ENCODE data around the gene NDC1.

NDC1 gene

DNA sequence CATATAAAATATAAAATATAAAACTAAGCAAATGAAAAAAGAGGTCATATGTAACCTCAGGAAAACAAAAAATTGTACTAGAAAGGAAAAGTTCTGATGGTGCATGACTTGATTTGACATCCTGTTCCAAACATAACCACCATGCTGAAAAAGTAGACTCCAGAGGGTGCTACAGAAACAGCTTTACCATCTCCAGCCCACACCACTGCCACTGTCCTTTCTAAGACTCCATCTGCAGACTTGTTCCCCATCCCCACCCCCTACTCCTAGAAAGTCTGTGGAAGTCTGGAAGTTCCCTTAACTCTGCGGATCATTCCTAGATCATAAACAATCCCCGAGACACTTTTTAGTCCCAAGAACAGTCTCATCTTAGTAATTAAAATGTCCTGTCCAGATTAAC lies 119.7 kb downstream of the NDC1 start:
- TF ChIP-seq, protein P1, sequence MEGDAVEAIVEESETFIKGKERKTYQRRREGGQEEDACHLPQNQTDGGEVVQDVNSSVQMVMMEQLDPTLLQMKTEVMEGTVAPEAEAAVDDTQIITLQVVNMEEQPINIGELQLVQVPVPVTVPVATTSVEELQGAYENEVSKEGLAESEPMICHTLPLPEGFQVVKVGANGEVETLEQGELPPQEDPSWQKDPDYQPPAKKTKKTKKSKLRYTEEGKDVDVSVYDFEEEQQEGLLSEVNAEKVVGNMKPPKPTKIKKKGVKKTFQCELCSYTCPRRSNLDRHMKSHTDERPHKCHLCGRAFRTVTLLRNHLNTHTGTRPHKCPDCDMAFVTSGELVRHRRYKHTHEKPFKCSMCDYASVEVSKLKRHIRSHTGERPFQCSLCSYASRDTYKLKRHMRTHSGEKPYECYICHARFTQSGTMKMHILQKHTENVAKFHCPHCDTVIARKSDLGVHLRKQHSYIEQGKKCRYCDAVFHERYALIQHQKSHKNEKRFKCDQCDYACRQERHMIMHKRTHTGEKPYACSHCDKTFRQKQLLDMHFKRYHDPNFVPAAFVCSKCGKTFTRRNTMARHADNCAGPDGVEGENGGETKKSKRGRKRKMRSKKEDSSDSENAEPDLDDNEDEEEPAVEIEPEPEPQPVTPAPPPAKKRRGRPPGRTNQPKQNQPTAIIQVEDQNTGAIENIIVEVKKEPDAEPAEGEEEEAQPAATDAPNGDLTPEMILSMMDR (IDR thresholded peaks at IDR 0.05; ENCODE audit: low read depth, low read length), result no peak
- no peak overlapping the region for H3K4me3 ChIP-seq (ENCODE audit: low read depth, low read length)

DNA sequence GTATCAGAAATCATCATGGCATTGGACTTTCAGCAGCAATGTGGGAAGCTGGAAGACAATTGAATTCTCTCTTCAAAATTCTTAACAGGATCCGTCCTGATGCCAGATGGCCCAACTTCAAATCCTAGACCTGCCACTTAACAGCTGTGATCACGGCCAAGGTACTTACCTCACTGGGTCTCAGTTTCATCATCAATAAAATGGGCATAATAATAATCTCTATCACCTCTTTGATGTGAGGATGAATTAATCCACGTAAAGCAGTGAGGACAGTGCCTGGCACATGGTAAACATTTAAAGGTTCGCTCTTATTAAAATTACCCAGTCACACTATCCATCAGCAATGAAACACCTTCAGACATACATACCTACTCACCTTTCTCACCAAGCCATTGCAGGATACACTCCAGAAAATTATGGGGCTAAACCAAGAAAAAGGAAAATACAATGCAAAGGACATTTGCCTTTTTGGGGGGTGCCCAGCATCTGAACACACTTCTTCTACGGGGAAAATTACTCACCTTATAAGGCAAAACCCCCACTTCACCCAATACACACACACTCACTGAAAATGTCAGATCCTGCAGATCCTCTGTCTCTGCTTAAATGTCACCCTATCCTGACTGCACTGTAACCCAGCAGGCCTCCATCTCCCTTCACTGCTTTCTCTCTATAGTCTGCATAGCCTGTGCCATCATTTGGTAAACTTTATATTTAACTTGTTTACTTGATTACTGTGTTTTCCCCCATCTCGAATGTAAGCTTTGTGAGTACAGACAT lies 120.9 kb downstream of the NDC1 start:
- TF ChIP-seq, protein P1 (IDR thresholded peaks at IDR 0.05; ENCODE audit: low read depth, low read length), result no peak
- H3K4me3 ChIP-seq (ENCODE audit: low read depth, low read length), result no peak overlapping the region

DNA sequence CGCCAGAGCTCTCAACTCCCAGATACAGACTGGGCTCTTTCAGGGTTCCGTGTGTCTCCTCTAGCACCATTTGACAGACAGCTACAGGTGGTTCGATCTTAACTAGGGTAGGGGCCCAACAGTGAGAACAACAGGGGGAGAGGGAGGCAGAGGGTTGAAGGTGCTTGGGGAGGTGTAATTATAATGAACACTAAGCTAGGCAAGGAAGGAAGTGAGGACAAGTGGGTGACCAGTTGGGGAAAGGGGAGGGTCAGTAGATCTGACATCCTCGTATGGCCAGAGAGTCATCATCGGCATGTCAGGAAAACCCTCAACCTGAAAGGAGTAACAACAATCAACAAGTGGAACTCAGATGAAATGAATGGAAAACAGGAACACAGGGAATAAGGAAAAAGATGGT lies 121.9 kb downstream of the NDC1 start:
- H3K4me3 ChIP-seq (ENCODE audit: low read depth, low read length), result no peak overlapping the region
- TF ChIP-seq, protein P1 (IDR thresholded peaks at IDR 0.05; ENCODE audit: low read depth, low read length), result no peak

DNA sequence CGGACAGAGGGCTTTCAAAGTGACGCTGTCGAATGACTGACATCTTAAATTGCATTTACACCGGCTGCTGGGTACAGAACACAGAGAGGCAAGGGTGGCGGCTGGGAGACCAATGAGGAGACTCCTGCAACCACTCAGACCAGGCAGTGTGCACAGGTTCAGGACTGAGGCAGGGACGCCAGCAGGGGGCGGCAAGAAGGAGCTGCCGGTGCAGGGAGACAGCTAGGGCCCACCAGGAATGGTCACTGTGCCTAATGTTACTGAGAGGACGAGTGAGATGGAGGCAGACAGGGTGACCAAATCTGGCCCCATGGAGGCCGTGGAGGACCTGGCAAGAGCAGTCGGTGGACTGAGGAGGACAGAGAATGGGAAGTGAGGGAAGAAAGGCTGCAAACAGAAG lies 122.6 kb downstream of the NDC1 start:
- TF ChIP-seq, protein P1 (IDR thresholded peaks at IDR 0.05; ENCODE audit: low read depth, low read length), result peak; percentile 70
- H3K4me3 ChIP-seq (ENCODE audit: low read depth, low read length), result no peak overlapping the region
